HEK293 (cell line): ENCODE data around the gene BAK1.

Experiments
- GLIS2 ChIP-seq: fragments of 450-650 bp; formaldehyde crosslinking; IDR thresholded peaks from 2 replicates; pipeline ENCODE4 v1.5.1; 2016; ENCODE audit warnings: missing biosample characterization, missing genetic modification characterization
- HIC1 ChIP-seq: fragments of 450-650 bp; formaldehyde crosslinking; IDR thresholded peaks from 2 replicates; pipeline ENCODE4 v1.5.1; 2016; ENCODE audit warnings: missing biosample characterization, missing genetic modification characterization
- HOXD13 ChIP-seq: sonication (generic); formaldehyde crosslinking; IDR thresholded peaks from 2 replicates; pipeline ENCODE4 v1.8.0; 2022; ENCODE audit warnings: missing genetic modification reagents, borderline replicate concordance
- KLF8 ChIP-seq: fragments of 450-650 bp; formaldehyde crosslinking; IDR thresholded peaks from 2 replicates; pipeline ENCODE4 v1.5.1; 2016; ENCODE audit warnings: missing biosample characterization, missing genetic modification characterization
- REPIN1 ChIP-seq: fragments of 450-650 bp; formaldehyde crosslinking; IDR thresholded peaks from 2 replicates; pipeline ENCODE4 v1.5.1; 2017; ENCODE audit warnings: missing biosample characterization, missing genetic modification characterization, low read depth
- SP2 ChIP-seq: fragments of 450-650 bp; formaldehyde crosslinking; IDR thresholded peaks from 2 replicates; pipeline ENCODE4 v1.5.1; 2016; ENCODE audit warnings: missing biosample characterization, missing genetic modification characterization
- TCF7L2 ChIP-seq: IDR thresholded peaks from 2 replicates; pipeline ENCODE4 v1.6.1; 2011; ENCODE audit warnings: low read depth, mild to moderate bottlenecking, inconsistent platforms, low read length, moderate library complexity, borderline replicate concordance
- ZBTB20 ChIP-seq: fragments of 450-650 bp; formaldehyde crosslinking; IDR thresholded peaks from 2 replicates; pipeline ENCODE4 v1.5.1; 2016; ENCODE audit warnings: missing biosample characterization, missing genetic modification characterization
- ZBTB6 ChIP-seq: fragments of 450-650 bp; formaldehyde crosslinking; IDR thresholded peaks from 2 replicates; pipeline ENCODE4 v1.5.1; 2017; ENCODE audit warnings: missing biosample characterization, missing genetic modification characterization
- ZFHX2 ChIP-seq: fragments of 450-650 bp; formaldehyde crosslinking; conservative IDR thresholded peaks from 2 replicates; pipeline ENCODE4 v1.5.1; 2016; ENCODE audit warnings: missing biosample characterization, missing genetic modification characterization
- ZFP3 ChIP-seq: fragments of 450-650 bp; formaldehyde crosslinking; IDR thresholded peaks from 2 replicates; pipeline ENCODE4 v1.5.1; 2016; ENCODE audit warnings: low read depth, missing biosample characterization, missing genetic modification characterization
- ZNF148 ChIP-seq: fragments of 450-650 bp; formaldehyde crosslinking; IDR thresholded peaks from 2 replicates; pipeline ENCODE4 v1.5.0; 2017; ENCODE audit warnings: missing biosample characterization, missing genetic modification characterization, borderline replicate concordance
- ZNF175 ChIP-seq: fragments of 450-650 bp; formaldehyde crosslinking; IDR thresholded peaks from 2 replicates; pipeline ENCODE4 v1.5.1; 2016; ENCODE audit warnings: missing biosample characterization, missing genetic modification characterization
- ZNF214 ChIP-seq: fragments of 450-650 bp; formaldehyde crosslinking; IDR thresholded peaks from 2 replicates; pipeline ENCODE4 v1.5.1; 2017; ENCODE audit warnings: missing biosample characterization, mild to moderate bottlenecking, missing genetic modification characterization, borderline replicate concordance
- ZNF24 ChIP-seq: fragments of 450-650 bp; formaldehyde crosslinking; IDR thresholded peaks from 2 replicates; pipeline ENCODE4 v1.5.1; 2016; ENCODE audit warnings: missing biosample characterization, missing genetic modification characterization
- ZNF266 ChIP-seq: fragments of 450-650 bp; formaldehyde crosslinking; IDR thresholded peaks from 2 replicates; pipeline ENCODE4 v1.5.1; 2016; ENCODE audit warnings: missing biosample characterization, missing genetic modification characterization, low read depth
- ZNF311 ChIP-seq: fragments of 450-650 bp; formaldehyde crosslinking; IDR thresholded peaks from 2 replicates; pipeline ENCODE4 v1.5.1; 2017; ENCODE audit warnings: missing biosample characterization, missing genetic modification characterization, borderline replicate concordance
- ZNF335 ChIP-seq: fragments of 450-650 bp; formaldehyde crosslinking; conservative IDR thresholded peaks from 2 replicates; pipeline ENCODE4 v1.5.1; 2016; ENCODE audit warnings: missing biosample characterization, missing genetic modification characterization
- ZNF341 ChIP-seq: fragments of 450-650 bp; formaldehyde crosslinking; IDR thresholded peaks from 2 replicates; pipeline ENCODE4; 2016; ENCODE audit warnings: low read depth, missing biosample characterization, missing genetic modification characterization
- ZNF354C ChIP-seq: fragments of 450-650 bp; formaldehyde crosslinking; IDR thresholded peaks from 2 replicates; pipeline ENCODE4 v1.5.1; 2016; ENCODE audit warnings: missing biosample characterization, missing genetic modification characterization, low read depth, borderline replicate concordance
- ZNF362 ChIP-seq: fragments of 450-650 bp; formaldehyde crosslinking; IDR thresholded peaks from 2 replicates; pipeline ENCODE4 v1.5.1; 2016; ENCODE audit warnings: missing biosample characterization, missing genetic modification characterization
- ZNF433 ChIP-seq: fragments of 450-650 bp; formaldehyde crosslinking; IDR thresholded peaks from 2 replicates; pipeline ENCODE4 v1.5.1; 2016; ENCODE audit warnings: missing biosample characterization, missing genetic modification characterization, low read depth
- ZNF473 ChIP-seq: fragments of 450-650 bp; formaldehyde crosslinking; IDR thresholded peaks from 2 replicates; pipeline ENCODE4 v1.5.1; 2017; ENCODE audit warnings: missing biosample characterization, missing genetic modification characterization
- ZNF514 ChIP-seq: fragments of 450-650 bp; formaldehyde crosslinking; IDR thresholded peaks from 2 replicates; pipeline ENCODE4 v1.5.1; 2016; ENCODE audit warnings: missing biosample characterization, missing genetic modification characterization
- ZNF529 ChIP-seq: fragments of 450-650 bp; formaldehyde crosslinking; IDR thresholded peaks from 2 replicates; pipeline ENCODE4 v1.5.1; 2017; ENCODE audit warnings: missing genetic modification characterization, missing biosample characterization; ENCODE audit not compliant: insufficient replicate concordance
- ZNF558 ChIP-seq: fragments of 450-650 bp; formaldehyde crosslinking; IDR thresholded peaks from 2 replicates; pipeline ENCODE4 v1.5.1; 2016; ENCODE audit warnings: missing biosample characterization, missing genetic modification characterization
- ZNF585B ChIP-seq: fragments of 450-650 bp; formaldehyde crosslinking; IDR thresholded peaks from 2 replicates; pipeline ENCODE4 v1.5.1; 2016; ENCODE audit warnings: missing biosample characterization, missing genetic modification characterization
- ZNF610 ChIP-seq: fragments of 450-650 bp; formaldehyde crosslinking; IDR thresholded peaks from 2 replicates; pipeline ENCODE4 v1.5.1; 2016; ENCODE audit warnings: missing biosample characterization, missing genetic modification characterization, borderline replicate concordance
- ZNF621 ChIP-seq: fragments of 450-650 bp; formaldehyde crosslinking; IDR thresholded peaks from 2 replicates; pipeline ENCODE4 v1.5.1; 2017; ENCODE audit warnings: missing biosample characterization, missing genetic modification characterization
- ZNF629 ChIP-seq: fragments of 450-650 bp; formaldehyde crosslinking; IDR thresholded peaks from 2 replicates; pipeline ENCODE4 v1.5.1; 2017; ENCODE audit warnings: missing biosample characterization, missing genetic modification characterization
- ZNF777 ChIP-seq: fragments of 450-650 bp; formaldehyde crosslinking; IDR thresholded peaks from 2 replicates; pipeline ENCODE4 v1.5.1; 2017; ENCODE audit warnings: missing biosample characterization, missing genetic modification characterization, borderline replicate concordance
- ZNF830 ChIP-seq: fragments of 450-650 bp; IDR thresholded peaks from 2 replicates; pipeline ENCODE4 v1.5.0; 2018; ENCODE audit warnings: missing biosample characterization, missing genetic modification characterization, low read depth, mild to moderate bottlenecking, moderate library complexity
- ZNF837 ChIP-seq: fragments of 450-650 bp; formaldehyde crosslinking; IDR thresholded peaks from 2 replicates; pipeline ENCODE4 v1.5.1; 2016; ENCODE audit warnings: missing biosample characterization, missing genetic modification characterization

BAK1 gene

GRCh38 chr6:33622456-33623431 is 42.7 kb upstream of the BAK1 start (continued):
- TF ChIP-seq HIC1 (tag by site-specific recombination) (peak; percentile 69), ZNF266 (tag by site-specific recombination) (no peak), KLF8 (tag by site-specific recombination) (peak; percentile 33; the same call in 1 of the 2 replicates), REPIN1 (no peak), ZFP3 (tag by site-specific recombination) (no peak), ZNF24 (tag by site-specific recombination) (no peak), ZNF558 (no peak), ZNF148 (tag by site-specific recombination) (no peak), ZNF362 (peak; percentile 92), ZNF585B (tag by site-specific recombination) (no peak), ZNF175 (tag by site-specific recombination) (no peak), ZNF433 (tag by site-specific recombination) (no peak), ZNF837 (tag by site-specific recombination) (no peak), ZNF621 (tag by site-specific recombination) (no peak), ZNF529 (no peak), ZNF341 (peak; percentile 93), SP2 (peak; percentile 55), ZNF830 (tag by site-specific recombination) (no peak), ZBTB20 (tag by site-specific recombination) (peak; percentile 36), HOXD13 (no peak), ZNF354C (no peak), ZNF777 (no peak), ZNF514 (tag by site-specific recombination) (no peak), ZNF629 (no peak), ZNF335 (peak; percentile 20; the same call in 1 of the 2 replicates), ZNF311 (tag by site-specific recombination) (no peak), ZNF214 (tag by site-specific recombination) (no peak), GLIS2 (tag by site-specific recombination) (peak; percentile 28; the same call in 1 of the 2 replicates), ZNF610 (tag by site-specific recombination) (no peak), TCF7L2 (no peak), ZNF473 (tag by site-specific recombination) (no peak), ZBTB6 (no peak), ZFHX2 (tag by site-specific recombination) (peak; percentile 41; the same call in 1 of the 2 replicates)
